Hepatocyte (in vitro differentiated cells): Measurements from ENCODE around the gene RASGEF1C.

Experiments
- CTCF ChIP-seq: fragments of 200-600 bp; sonication (generic); IDR thresholded peaks from 2 replicates; pipeline ENCODE4 v1.5.1; 2016; ENCODE audit warnings: antibody characterized with exemption, mild to moderate bottlenecking; ENCODE audit not compliant: poor library complexity
- EZH2 ChIP-seq: fragments of 200-600 bp; sonication (generic); IDR thresholded peaks from 2 replicates; pipeline ENCODE4 v1.6.1; 2016; ENCODE audit warnings: antibody characterized with exemption, mild to moderate bottlenecking, borderline replicate concordance

DNA sequence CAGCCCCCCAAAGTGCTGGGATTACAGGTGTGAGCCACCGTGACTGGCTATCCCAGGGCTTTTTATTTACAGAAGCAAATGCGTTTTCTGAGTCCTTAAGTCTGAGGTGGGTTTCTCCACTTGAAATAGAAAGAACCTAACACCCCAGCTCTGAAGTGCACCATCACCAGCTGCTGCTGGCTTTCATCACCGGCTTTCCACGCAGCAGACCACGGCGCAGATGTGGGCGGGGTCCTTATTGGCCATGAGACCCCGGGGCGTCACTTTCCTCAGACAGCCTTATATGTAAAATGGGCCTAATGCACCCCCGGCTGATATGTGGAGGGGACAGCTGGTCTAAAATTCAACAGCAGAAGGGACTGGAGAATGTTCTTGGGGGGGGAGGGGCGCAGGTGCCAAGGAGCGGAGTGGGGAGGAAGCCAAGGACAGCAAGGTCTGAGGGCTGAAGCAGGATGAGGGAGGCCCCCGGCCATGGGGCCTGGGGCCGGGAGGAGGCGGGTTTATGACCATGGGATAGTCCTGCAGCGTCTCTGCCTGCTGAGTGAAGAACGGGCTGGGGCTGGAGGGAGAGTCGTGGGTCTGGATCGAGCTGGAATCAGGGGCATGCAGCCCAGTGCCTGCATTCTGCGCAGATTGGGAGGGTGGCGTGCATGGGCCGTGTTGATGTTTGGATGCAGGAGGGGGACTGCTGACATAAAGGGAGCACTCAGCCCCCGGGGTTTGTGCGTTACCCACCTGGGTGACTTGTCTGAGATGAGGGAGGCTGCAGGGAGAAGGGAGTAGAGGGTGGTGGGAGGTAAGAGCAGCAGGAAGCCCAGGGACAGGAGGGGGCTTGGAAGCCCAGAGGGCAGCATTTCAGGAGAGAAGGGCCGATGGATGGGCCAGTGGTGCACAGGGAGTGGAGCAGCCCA lies 30.2 kb downstream of the RASGEF1C start:
- TF ChIP-seq CTCF (no peak), EZH2 (no peak)
